ENCODE data around the gene ACSF3.

DNA sequence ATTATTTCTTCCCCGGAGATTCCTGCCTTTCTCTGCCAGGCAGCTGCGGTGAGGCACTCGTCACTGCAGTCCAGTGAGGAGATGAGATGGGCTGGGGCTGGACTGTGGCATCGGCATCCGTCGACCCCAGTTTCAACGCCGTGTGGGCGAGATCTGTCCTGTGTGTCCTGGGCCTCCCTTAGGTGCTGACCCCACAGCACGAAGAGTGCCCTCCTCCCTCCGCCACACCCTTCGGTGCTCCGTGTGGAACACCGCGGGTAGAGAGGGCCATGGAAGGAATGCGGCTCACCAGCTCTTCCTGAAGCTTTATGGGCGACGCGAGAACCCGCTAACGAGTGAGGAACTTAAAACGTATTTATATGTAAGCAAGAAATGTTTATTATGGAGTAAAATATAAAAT, 17.6 kb downstream of the ACSF3 start:
- no peak for TF ChIP-seq POLR2A (IDR thresholded peaks at IDR 0.05)
- TF ChIP-seq, protein P1, sequence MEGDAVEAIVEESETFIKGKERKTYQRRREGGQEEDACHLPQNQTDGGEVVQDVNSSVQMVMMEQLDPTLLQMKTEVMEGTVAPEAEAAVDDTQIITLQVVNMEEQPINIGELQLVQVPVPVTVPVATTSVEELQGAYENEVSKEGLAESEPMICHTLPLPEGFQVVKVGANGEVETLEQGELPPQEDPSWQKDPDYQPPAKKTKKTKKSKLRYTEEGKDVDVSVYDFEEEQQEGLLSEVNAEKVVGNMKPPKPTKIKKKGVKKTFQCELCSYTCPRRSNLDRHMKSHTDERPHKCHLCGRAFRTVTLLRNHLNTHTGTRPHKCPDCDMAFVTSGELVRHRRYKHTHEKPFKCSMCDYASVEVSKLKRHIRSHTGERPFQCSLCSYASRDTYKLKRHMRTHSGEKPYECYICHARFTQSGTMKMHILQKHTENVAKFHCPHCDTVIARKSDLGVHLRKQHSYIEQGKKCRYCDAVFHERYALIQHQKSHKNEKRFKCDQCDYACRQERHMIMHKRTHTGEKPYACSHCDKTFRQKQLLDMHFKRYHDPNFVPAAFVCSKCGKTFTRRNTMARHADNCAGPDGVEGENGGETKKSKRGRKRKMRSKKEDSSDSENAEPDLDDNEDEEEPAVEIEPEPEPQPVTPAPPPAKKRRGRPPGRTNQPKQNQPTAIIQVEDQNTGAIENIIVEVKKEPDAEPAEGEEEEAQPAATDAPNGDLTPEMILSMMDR (IDR thresholded peaks at IDR 0.05) = no peak

Data from testis (tissue), 2 donors.